Uterus (tissue), 2 donors: ENCODE measurements around the gene C17orf50.

ENCODE experiments used
- POLR2A ChIP-seq, 2 donors: fragments of 450-650 bp; IDR thresholded peaks; one replicate each; pipeline ENCODE4 v1.6.1; 2016; ENCODE audit warnings: antibody characterized with exemption in 2 of 2, mild to moderate bottlenecking in 1 of 2, moderate library complexity in 1 of 2
- TF ChIP-seq, protein P1 (sequence below), 4 experiments: fragments of 200-600 bp in 2 of 4; fragments of 450-650 bp in 2 of 4; sonication (generic) in 2 of 4; IDR thresholded peaks; one replicate each; pipeline ENCODE4 v1.5.1; 2016 to 2019; ENCODE audit warnings: antibody characterized with exemption in 4 of 4, mild to moderate bottlenecking in 2 of 4, moderate library complexity in 1 of 4

DNA sequence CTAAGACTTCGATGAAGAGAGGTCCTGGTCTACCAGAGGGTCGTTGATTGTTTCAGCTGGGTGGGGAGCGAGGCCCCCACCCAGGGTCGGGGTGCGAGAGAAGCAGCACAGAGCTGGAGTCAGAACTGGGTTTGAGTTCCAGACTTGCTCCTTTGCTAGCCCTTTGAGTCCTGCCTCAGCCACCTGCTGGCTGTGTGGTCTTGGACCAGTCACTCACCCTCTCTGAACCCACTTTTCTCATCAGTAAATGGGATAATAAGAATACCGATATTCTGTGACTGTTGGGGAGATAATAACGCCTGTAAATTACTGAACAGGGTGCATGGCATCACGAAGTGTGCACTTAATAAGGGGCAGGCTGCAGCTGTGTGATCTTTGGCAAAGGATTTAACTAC is 35.2 kb downstream of the C17orf50 start:
- TF ChIP-seq, protein P1, sequence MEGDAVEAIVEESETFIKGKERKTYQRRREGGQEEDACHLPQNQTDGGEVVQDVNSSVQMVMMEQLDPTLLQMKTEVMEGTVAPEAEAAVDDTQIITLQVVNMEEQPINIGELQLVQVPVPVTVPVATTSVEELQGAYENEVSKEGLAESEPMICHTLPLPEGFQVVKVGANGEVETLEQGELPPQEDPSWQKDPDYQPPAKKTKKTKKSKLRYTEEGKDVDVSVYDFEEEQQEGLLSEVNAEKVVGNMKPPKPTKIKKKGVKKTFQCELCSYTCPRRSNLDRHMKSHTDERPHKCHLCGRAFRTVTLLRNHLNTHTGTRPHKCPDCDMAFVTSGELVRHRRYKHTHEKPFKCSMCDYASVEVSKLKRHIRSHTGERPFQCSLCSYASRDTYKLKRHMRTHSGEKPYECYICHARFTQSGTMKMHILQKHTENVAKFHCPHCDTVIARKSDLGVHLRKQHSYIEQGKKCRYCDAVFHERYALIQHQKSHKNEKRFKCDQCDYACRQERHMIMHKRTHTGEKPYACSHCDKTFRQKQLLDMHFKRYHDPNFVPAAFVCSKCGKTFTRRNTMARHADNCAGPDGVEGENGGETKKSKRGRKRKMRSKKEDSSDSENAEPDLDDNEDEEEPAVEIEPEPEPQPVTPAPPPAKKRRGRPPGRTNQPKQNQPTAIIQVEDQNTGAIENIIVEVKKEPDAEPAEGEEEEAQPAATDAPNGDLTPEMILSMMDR (IDR thresholded peaks at IDR 0.05) = no peak
- no peak for TF ChIP-seq POLR2A (IDR thresholded peaks at IDR 0.05)
